HG03103 (cell line): ENCODE results near the gene HAPLN3.

ENCODE experiments used
- ATAC-seq: cut with Tn5 transposase; IDR thresholded peaks from one replicate; pipeline ENCODE4 v1.9.1; 2021; ENCODE audit warnings: low read depth; ENCODE audit not compliant: unreplicated experiment

Gene HAPLN3

DNA sequence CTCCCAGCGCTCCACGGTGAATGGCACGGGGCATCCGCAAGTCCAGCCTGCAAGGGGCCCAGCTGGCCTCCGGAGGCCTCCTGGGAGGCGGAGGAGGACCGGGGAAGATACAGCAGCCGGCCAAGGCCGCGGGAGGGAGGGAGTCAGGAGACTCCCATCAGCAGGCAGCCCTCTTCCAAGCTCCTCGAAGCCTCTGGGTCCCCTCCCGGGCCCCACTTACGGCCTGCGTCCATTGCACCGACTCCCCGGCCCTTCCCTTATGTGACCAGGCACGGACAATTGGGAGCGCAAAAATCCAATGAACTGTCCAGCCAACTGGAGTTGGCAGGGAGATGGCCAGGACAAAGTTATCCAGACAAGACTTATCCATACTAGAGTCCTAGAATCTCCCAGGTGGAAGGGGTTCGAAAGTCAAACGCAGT, 17.2 kb upstream of the HAPLN3 start:
- ATAC-seq = no peak

DNA sequence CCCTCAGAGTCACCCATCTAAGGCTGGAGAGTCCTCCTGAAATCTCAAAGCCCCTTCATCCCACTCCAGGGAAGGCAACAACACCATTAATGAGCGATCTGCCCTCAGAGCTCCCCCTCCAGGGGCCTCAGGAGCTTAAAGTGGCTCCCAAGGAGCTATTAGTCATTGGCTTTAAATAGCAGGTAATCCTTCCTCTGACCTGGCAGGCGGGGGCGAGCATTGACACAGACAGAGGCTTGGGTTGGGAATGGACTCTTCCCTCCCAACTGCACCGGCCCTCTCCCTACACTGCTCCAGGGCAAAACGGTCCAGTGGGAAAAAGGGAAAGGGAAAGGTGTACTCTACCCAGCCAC, 16.4 kb upstream of the HAPLN3 start:
- no peak for ATAC-seq

- ATAC-seq = no peak
Observed at GRCh38 chr15:88909956-88910831, 14.8 kb upstream of the HAPLN3 start.

DNA sequence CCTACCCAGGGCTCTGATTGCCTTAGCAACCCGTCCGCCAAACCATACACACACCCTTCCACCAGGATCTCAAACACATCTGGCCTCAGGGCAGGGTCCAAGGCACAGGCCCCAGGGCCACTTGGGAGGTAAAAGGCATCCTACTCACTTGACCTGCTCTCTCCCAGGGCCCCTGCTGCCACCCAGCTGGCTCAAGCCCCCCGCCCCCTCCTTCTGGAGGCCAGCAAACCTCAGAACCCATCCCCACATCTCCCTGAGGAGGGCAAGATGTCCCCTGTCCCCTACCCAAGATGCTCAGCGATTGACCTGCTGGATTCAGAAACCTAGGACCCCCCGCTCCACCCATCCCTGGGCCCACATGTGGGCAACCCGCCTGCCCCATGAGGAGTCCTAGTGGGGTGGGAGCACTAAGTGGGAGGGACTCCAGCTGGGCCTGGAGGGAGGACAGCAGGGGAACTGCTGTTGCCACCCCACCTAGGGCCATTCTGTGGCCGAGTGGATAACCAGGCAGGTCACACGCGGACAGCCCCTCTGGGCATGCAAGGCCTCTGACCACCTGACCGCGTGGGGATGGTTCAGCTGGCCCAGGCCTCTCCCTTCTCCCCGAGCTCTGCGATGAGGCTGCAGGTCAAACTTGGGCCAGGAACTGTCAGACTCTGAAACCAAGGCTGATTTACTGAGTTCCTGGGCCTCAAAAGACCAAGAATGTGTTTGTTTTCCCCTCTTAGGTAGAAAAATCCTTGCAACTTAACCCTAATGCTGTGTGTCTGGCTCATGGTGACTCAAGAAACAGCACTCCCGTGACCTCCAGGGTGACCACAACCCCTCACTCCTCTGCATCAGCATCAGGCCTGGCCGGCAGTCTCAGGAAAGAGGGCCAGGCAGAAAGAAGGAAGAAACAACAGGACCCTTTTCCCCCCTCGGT, 13.6 kb upstream of the HAPLN3 start:
- ATAC-seq = no peak

GRCh38 chr15:88908123-88908522, 12.8 kb upstream of the HAPLN3 start:
- no peak for ATAC-seq

GRCh38 chr15:88907111-88907510, 11.8 kb upstream of the HAPLN3 start:
- no peak for ATAC-seq

DNA sequence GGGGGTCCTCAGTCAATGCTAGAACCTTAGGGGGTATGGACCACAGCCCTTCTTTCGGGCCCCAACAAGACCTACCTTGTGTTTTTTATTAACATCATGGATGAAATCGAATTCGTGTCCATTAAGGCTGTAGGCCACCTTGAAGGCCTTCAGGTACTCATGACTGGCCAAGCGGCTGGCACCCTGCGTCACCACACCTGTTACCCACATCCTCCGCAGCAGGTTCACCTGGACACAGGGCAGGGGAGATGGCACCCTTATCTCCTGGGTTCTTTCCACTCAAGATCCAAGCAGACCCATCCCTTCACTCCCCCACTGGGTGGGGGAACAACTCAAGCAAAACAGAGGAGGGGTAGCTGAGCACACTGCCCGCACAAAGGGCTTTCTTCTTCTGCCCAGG, 11.2 kb upstream of the HAPLN3 start:
- no peak for ATAC-seq

GRCh38 chr15:88906130-88906529, 10.8 kb upstream of the HAPLN3 start:
- ATAC-seq = no peak

DNA sequence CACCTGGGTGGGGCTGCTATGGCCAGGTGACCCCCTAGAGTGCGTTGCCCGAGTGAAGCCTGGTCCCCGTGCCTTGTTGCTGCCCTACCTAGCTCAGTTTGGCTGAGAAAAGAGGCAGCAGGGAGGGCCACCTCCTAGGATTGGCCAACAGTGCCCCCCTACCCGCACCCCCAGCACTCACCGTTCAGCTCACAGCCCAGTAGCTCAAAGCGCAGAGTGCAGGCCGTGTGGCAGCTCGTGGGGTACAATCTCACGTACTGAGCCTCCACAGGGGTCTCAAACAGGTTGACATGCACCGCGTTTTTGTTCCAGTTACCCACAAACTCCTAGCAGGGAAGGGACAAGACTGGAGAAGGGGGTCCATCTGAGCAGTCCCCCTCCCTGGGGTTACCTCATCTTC, 10.2 kb upstream of the HAPLN3 start:
- no peak for ATAC-seq

DNA sequence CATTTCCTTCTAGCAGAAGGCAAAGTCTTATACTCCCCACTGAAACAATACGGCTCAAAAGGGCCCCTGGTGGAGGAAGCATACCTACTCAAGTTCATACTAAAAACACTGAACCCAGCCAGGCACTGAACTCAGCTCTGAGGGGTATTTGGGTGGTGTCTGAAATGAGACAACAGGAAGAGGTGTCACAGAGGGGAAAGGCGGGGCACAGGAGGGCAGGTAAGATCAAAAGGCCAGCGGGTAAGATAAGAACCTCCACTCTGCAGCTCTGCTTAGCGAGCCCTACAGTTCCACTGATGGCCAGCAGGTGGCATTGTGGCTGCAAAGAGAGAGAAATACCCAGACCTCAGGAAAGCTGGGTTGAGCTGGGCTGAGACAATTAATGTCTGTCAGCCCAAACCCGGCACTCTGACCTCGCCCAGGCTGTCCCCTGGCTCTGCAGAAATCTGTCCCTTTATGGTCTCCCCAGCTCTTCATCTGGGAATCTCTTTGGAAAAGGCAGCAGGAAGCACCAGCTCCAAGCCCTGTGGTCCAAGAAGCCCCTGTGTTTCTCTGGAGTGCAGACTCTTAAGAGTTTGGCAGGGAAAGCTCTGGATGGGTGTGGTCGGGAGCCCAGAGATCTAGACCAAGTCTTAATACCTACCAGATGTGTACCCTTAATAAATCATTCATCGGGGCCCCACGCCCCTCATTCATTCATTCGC, 9.4 kb upstream of the HAPLN3 start:
- peak; percentile 65 for ATAC-seq

GRCh38 chr15:88904257-88904623, 8.9 kb upstream of the HAPLN3 start:
- ATAC-seq = no peak

DNA sequence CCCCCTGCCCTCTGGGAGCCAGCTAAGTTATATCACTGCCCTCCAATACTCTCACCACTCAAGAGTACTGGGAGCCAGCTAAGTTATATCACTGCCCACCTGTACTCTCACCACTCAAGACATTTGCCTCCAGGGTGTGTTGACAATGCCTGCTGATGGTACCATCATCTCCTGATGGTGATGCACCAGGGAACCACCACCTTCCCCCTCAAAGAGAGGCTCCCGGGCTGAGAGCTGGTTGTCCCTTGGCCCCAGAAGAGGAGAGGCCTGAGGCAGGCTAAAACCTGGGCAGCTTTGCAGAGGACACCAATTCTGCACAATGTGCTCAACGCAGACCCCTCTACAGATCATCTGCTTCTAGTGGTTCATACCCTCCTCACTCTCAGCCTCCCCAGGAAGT, 7.5 kb upstream of the HAPLN3 start:
- ATAC-seq = no peak

DNA sequence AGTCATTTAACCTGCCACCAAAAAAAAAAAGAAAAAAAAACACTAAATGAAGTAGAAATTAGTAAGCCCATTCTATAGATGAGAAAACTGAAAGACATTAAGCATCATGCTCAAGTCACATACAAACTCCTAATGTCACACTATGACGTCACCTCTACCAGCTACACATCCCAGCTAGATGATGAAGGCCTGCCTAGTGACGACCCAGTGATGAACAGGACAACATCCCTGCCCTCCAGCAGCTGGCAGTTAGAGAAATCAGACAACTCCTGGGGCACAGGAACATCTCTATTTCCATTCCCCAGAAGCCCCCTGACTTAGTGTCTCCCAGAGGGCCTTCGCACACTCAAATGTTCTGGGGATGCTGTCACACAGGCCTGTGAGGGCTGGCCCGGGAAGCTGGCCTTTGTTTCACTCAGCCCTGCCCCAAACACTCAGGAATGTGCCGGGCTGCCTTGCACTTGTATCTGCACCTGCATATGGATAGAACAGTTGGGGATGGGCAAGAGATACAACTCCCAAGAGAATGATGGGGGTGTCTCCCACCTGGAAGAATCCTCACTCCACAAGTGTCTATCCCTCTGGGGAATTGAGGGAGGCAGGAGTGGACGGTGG, 7.0 kb upstream of the HAPLN3 start:
- ATAC-seq = no peak

GRCh38 chr15:88901508-88902220, 6.3 kb upstream of the HAPLN3 start:
- no peak for ATAC-seq

- ATAC-seq = no peak
Observed at GRCh38 chr15:88900982-88901418, 5.7 kb upstream of the HAPLN3 start.

- no peak for ATAC-seq
Observed at GRCh38 chr15:88900309-88900981, 5.1 kb upstream of the HAPLN3 start.

GRCh38 chr15:88899251-88899650, 3.9 kb upstream of the HAPLN3 start:
- ATAC-seq = no peak

DNA sequence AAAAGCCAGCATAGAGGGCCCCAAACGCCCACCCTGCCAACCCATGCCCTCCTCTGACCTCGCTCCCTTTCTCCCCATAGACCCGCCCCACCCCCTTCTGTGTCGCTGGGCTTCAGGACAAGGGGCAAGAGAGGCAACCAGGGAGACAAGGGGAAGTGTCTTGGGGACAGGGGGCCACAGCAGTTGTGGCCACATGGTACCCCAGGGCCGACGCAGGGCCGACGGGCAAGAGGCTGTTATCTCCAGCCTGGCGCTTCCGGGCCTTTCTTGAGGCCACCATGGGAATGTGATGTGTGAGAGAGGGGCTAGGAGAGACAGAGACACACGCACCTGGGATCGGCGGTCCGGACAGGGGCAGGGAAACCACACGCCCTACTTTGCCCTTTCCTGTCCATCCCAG, 3.4 kb upstream of the HAPLN3 start:
- no peak for ATAC-seq

GRCh38 chr15:88897456-88898194, 2.3 kb upstream of the HAPLN3 start:
- no peak for ATAC-seq
